SK-N-SH (cell line): ENCODE data around the gene KIF5B. TPM values are rescaled to one million over a fixed set of nuclear protein-coding genes. Genes with fewer than 3 reads are reported as not detected.
A peak's percentile ranks its signal among the peaks of the same experiment; 100 is the strongest.

Experiments used
- CTCF ChIA-PET: fragments of 300-600, 350-600 bp; formaldehyde crosslinking; extraction: SDS; loops from one replicate; lab custom pipeline; 2021; lab: Yijun Ruan, JAX
- POLR2A ChIA-PET: fragments of 350-600 bp; sonication (Branson Sonifier 250); formaldehyde crosslinking; extraction: SDS; loops from one replicate; lab custom pipeline; 2020; ENCODE audit warnings: antibody characterized with exemption, inconsistent platforms; lab: Yijun Ruan, JAX
- DNase-seq: peaks from one replicate; pipeline ENCODE4 v3.0.0; 2012
- H2AFZ ChIP-seq: fragments of 200-600 bp; sonication (generic); 2 replicates; pipeline ENCODE4 v1.8.1; 2016; ENCODE audit warnings: antibody characterized with exemption, mild to moderate bottlenecking, low read depth
- H3F3A ChIP-seq: fragments of 200-600 bp; sonication (generic); replicated peaks from 2 replicates; pipeline ENCODE3; 2016; ENCODE audit warnings: antibody characterized with exemption, mild to moderate bottlenecking; ENCODE audit not compliant: insufficient read depth
- H3K27ac ChIP-seq, 2 experiments: fragments of 200-500 bp in 1 of 2; fragments of 200-600 bp in 1 of 2; sonication (Bioruptor generic) in 1 of 2; sonication (generic), shearing (Covaris generic) in 1 of 2; 2 replicates each; pipeline versions ENCODE4 v1.5.1 to v1.6.1; 2014 to 2016; ENCODE audit warnings: low read depth in 2 of 2, inconsistent platforms in 1 of 2, low read length in 1 of 2, mild to moderate bottlenecking in 1 of 2, mixed read lengths in 1 of 2
- H3K27me3 ChIP-seq: fragments of 200-600 bp; sonication (generic), shearing (Covaris generic); 2 replicates; pipeline ENCODE4 v1.6.1; 2016; ENCODE audit warnings: mixed run types; ENCODE audit not compliant: insufficient read depth
- H3K36me3 ChIP-seq, 2 experiments: fragments of 200-500 bp in 1 of 2; fragments of 200-600 bp in 1 of 2; sonication (Bioruptor generic) in 1 of 2; sonication (generic) in 1 of 2; replicated peaks in 1 of 2; 2 replicates each; pipeline versions ENCODE3 to v1.5.1; 2014 to 2016; ENCODE audit warnings: low read length in 1 of 2, mild to moderate bottlenecking in 1 of 2; ENCODE audit not compliant: insufficient read depth in 2 of 2, control insufficient read depth in 1 of 2
- H3K4me1 ChIP-seq, 2 experiments: fragments of 200-500 bp in 1 of 2; fragments of 200-600 bp in 1 of 2; sonication (Bioruptor generic) in 1 of 2; sonication (generic), shearing (Covaris generic) in 1 of 2; 2 replicates each; pipeline versions ENCODE4 v1.5.1 to v1.6.1; 2014 to 2016; ENCODE audit warnings: low read depth in 1 of 2, low read length in 1 of 2, mixed run types in 1 of 2; ENCODE audit not compliant: insufficient read depth in 2 of 2, control insufficient read depth in 1 of 2
- H3K4me2 ChIP-seq: fragments of 200-600 bp; sonication (generic), shearing (Covaris generic); 2 replicates; pipeline ENCODE4 v1.6.1; 2017; ENCODE audit warnings: mixed run types
- H3K4me3 ChIP-seq, 2 experiments: fragments of 200-500 bp in 1 of 2; fragments of 200-600 bp in 1 of 2; sonication (Bioruptor generic) in 1 of 2; sonication (generic), shearing (Covaris generic) in 1 of 2; 2 replicates each; pipeline versions ENCODE4 v1.5.1 to v1.8.1; 2014 to 2016; ENCODE audit warnings: low read depth in 2 of 2, inconsistent platforms in 1 of 2, low read length in 1 of 2, mild to moderate bottlenecking in 1 of 2, mixed read lengths in 1 of 2, moderate library complexity in 1 of 2
- H3K79me2 ChIP-seq: fragments of 200-600 bp; sonication (generic); 2 replicates; pipeline ENCODE4 v1.8.1; 2017; ENCODE audit warnings: mild to moderate bottlenecking; ENCODE audit not compliant: insufficient read depth
- H3K9ac ChIP-seq: fragments of 200-600 bp; sonication (generic); 2 replicates; pipeline ENCODE4 v1.6.1; 2017; ENCODE audit warnings: mixed run types
- H3K9me2 ChIP-seq: fragments of 200-600 bp; sonication (generic); 2 replicates; pipeline ENCODE4 v1.6.1; 2017; ENCODE audit warnings: mixed run types
- H3K9me3 ChIP-seq: fragments of 200-600 bp; sonication (generic); 2 replicates; pipeline ENCODE4 v1.6.1; 2017; ENCODE audit warnings: mixed run types, mild to moderate bottlenecking, moderate library complexity
- H4K20me1 ChIP-seq: fragments of 200-600 bp; sonication (generic); 2 replicates; pipeline ENCODE4 v1.6.1; 2017; ENCODE audit warnings: mild to moderate bottlenecking, mixed run types; ENCODE audit not compliant: insufficient read depth
- CHD2 ChIP-seq: fragments of 150-350 bp; IDR thresholded peaks from 2 replicates; pipeline ENCODE4 v1.6.1; 2018; ENCODE audit warnings: low read length; ENCODE audit not compliant: partially characterized antibody
- EP300 ChIP-seq, 2 experiments: IDR thresholded peaks; 2 replicates each; pipeline versions ENCODE4 v1.4.0 to v1.6.1; 2012; ENCODE audit warnings: borderline replicate concordance in 1 of 2, low read depth in 1 of 2, low read length in 1 of 2
- EZH2phosphoT487 ChIP-seq: fragments of 200-600 bp; sonication (generic); IDR thresholded peaks from 2 replicates; pipeline ENCODE4 v1.6.1; 2017; ENCODE audit warnings: low read depth, mixed run types, mild to moderate bottlenecking, antibody characterized with exemption, moderate library complexity, borderline replicate concordance
- FOXM1 ChIP-seq: IDR thresholded peaks from 2 replicates; pipeline ENCODE4 v1.4.0; 2012; ENCODE audit warnings: low read depth, mild to moderate bottlenecking
- GATA2 ChIP-seq: sonication (generic); formaldehyde crosslinking; IDR thresholded peaks from 2 replicates; pipeline ENCODE4 v1.5.0; 2020; ENCODE audit warnings: mild to moderate bottlenecking, missing genetic modification reagents
- IRF3 ChIP-seq: fragments of 150-350 bp; IDR thresholded peaks from 2 replicates; pipeline ENCODE4 v1.6.1; 2016; ENCODE audit warnings: mild to moderate bottlenecking, low read depth, low read length
- JUND ChIP-seq: IDR thresholded peaks from 2 replicates; pipeline ENCODE4 v1.4.0; 2012
- MXI1 ChIP-seq: IDR thresholded peaks from 2 replicates; pipeline ENCODE4 v1.6.1; 2012; ENCODE audit warnings: mild to moderate bottlenecking, low read depth, low read length, improper control_type of control experiment
- NFIC ChIP-seq: IDR thresholded peaks from 2 replicates; pipeline ENCODE4 v1.4.0; 2012; ENCODE audit warnings: borderline replicate concordance
- NRF1 ChIP-seq: IDR thresholded peaks from 2 replicates; pipeline ENCODE4 v1.6.1; 2012; ENCODE audit warnings: low read depth, mild to moderate bottlenecking, low read length
- PBX3 ChIP-seq: IDR thresholded peaks from 2 replicates; pipeline ENCODE4; 2012
- POLR2AphosphoS5 ChIP-seq: IDR thresholded peaks from 2 replicates; pipeline ENCODE4 v1.6.1; 2012; ENCODE audit warnings: low read depth, low read length
- RCOR1 ChIP-seq: fragments of 150-350 bp; IDR thresholded peaks from 2 replicates; pipeline ENCODE4 v1.6.1; 2017; ENCODE audit warnings: antibody characterized with exemption, low read length
- RFX5 ChIP-seq: IDR thresholded peaks from 2 replicates; pipeline ENCODE4 v1.6.1; 2012; ENCODE audit warnings: mild to moderate bottlenecking, improper control_type of control experiment, low read length
- RXRA ChIP-seq: IDR thresholded peaks from 2 replicates; pipeline ENCODE4 v1.4.0; 2012; ENCODE audit warnings: low read depth, mild to moderate bottlenecking, borderline replicate concordance
- SIN3A ChIP-seq: IDR thresholded peaks from 2 replicates; pipeline ENCODE4 v1.6.1; 2012; ENCODE audit warnings: low read depth, mild to moderate bottlenecking, low read length, moderate library complexity, borderline replicate concordance
- SMC3 ChIP-seq: IDR thresholded peaks from 2 replicates; pipeline ENCODE4 v1.6.1; 2012; ENCODE audit warnings: low read depth, low read length, improper control_type of control experiment
- TAF1 ChIP-seq: IDR thresholded peaks from 2 replicates; pipeline ENCODE4 v1.6.1; 2012; ENCODE audit warnings: low read depth, mild to moderate bottlenecking, low read length, moderate library complexity, borderline replicate concordance
- TCF12 ChIP-seq: IDR thresholded peaks from 2 replicates; pipeline ENCODE4 v1.4.0; 2012
- TEAD4 ChIP-seq: IDR thresholded peaks from 2 replicates; pipeline ENCODE4 v1.4.0; 2012; ENCODE audit warnings: mild to moderate bottlenecking, borderline replicate concordance; ENCODE audit not compliant: insufficient read depth
- WGBS: methylation state at CpG from one replicate; pipeline ENCODE4 v1.1.6; 2017; ENCODE audit warnings: low lambda C conversion rate; 5-methylcytosine and 5-hydroxymethylcytosine counted together
- polyA plus RNA-seq, 3 experiments: library from polyadenylated mRNA; depleted of rRNA; stranded (reverse); fragments of >200 nt; gene quantifications; 2 replicates each; pipeline ENCODE4 v1.2.3, GENCODE V29; 2012
- TF ChIP-seq, protein P1 (sequence below): IDR thresholded peaks from 2 replicates; pipeline ENCODE4 v1.4.0; 2012; ENCODE audit warnings: low read depth, borderline replicate concordance
- TF ChIP-seq, protein P2 (sequence below): IDR thresholded peaks from 2 replicates; pipeline ENCODE4 v1.4.0; 2012; ENCODE audit warnings: low read depth, borderline replicate concordance
- TF ChIP-seq, protein P3 (sequence below): fragments of 200-600 bp; sonication (generic); IDR thresholded peaks from 2 replicates; pipeline ENCODE4 v1.6.1; 2017; ENCODE audit warnings: antibody characterized with exemption, mild to moderate bottlenecking, moderate library complexity
- TF ChIP-seq, protein P4 (sequence below): IDR thresholded peaks from 2 replicates; pipeline ENCODE4 v1.4.0; 2012; ENCODE audit warnings: low read depth

Gene KIF5B
- 15.7 and 18.2 TPM in 2 replicates for polyA plus RNA-seq (2012; rRNA removed)
- 26.0 and 34.5 TPM in 2 replicates for polyA plus RNA-seq (2012; cell fraction: cytosol; rRNA removed)
- polyA plus RNA-seq (2012; cell fraction: nucleus; rRNA removed), result 8.1 and 17.2 TPM in 2 replicates

DNA sequence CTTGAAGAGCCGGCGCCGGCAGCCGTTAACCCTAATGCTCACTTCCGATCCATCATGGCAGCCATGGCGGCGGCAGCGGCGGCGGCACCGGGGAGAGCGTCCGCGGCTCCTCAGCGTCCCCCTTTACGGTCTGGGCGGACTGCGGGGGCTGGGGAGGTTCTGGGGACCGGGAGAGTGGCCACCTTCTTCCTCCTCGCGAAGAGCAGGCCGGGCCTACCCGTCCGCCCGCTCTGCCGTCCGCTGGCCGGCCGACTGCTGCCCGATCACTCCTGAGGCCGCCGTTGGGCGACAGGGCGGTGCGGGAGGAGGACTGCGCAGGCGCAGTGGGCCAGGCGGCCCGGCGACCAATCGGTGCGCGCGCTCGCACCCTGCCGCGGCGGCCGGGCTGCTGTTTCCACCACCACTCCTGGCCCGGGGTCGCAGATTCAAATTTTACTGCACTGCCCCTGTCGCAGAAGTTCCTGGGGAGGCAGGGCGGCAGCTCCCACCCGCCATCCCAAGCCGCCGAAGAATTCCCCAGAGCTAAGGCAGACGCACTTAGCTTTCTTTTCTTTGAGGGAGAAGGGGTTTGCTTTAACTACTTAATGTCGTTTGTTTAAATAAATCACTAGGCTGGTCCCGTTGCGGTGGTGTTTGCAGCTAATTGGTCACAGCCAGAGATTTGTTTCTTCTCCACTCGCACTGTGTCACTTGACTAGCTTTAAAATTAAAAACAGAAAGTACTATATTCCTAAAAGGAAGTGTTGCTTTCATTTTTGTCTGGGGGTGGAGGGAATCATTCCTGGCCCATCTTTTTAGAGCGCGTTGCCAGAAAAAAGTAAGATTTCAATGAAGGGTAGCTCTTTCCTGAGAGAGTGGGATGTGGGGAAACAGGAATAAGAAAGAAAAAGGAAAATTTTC lies at the start of gene KIF5B:
Gene KIF5B (minus strand): TSS at position 290 of the 900 bp plus-strand sequence. CDS start 452 bp downstream, outside the sequence.
- 9% methylated on average over 23 of the region's 63 CpGs for WGBS
- DNase-seq, result peak; percentile 98
- H3K9me3 ChIP-seq, result no peaks in the 10 kb centered on the region
- TF ChIP-seq EZH2phosphoT487 (no peak), RFX5 (peak; percentile 64; the same call in 1 of the 2 replicates), TCF12 (no peak), SMC3 (no peak), RXRA (no peak), POLR2AphosphoS5 (peak; percentile 98), FOXM1 (0 out of 2 replicates have a peak, but pooled peaks have one; percentile 20), EP300 (IDR thresholded peaks at IDR 0.05; ENCODE audit: borderline replicate concordance in 1 of 2, low read depth in 1 of 2, low read length in 1 of 2) (peak in 1 of 2 experiments; percentile 42; a peak in 1 of 4 replicates), NFIC (no peak), TEAD4 (no peak), JUND (no peak), TAF1 (peak; percentile 86), CHD2 (peak; percentile 20), NRF1 (peak; percentile 78), SIN3A (peak; percentile 19; the same call in 1 of the 2 replicates), RCOR1 (no peak), PBX3 (0 out of 2 replicates have a peak, but pooled peaks have one; percentile 9), GATA2 (CRISPR knock-in tag) (no peak), MXI1 (peak; percentile 70; the same call in 1 of the 2 replicates), IRF3 (no peak)
- TF ChIP-seq, protein P1, sequence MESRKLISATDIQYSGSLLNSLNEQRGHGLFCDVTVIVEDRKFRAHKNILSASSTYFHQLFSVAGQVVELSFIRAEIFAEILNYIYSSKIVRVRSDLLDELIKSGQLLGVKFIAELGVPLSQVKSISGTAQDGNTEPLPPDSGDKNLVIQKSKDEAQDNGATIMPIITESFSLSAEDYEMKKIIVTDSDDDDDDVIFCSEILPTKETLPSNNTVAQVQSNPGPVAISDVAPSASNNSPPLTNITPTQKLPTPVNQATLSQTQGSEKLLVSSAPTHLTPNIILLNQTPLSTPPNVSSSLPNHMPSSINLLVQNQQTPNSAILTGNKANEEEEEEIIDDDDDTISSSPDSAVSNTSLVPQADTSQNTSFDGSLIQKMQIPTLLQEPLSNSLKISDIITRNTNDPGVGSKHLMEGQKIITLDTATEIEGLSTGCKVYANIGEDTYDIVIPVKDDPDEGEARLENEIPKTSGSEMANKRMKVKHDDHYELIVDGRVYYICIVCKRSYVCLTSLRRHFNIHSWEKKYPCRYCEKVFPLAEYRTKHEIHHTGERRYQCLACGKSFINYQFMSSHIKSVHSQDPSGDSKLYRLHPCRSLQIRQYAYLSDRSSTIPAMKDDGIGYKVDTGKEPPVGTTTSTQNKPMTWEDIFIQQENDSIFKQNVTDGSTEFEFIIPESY, result no peak
- TF ChIP-seq, protein P2, sequence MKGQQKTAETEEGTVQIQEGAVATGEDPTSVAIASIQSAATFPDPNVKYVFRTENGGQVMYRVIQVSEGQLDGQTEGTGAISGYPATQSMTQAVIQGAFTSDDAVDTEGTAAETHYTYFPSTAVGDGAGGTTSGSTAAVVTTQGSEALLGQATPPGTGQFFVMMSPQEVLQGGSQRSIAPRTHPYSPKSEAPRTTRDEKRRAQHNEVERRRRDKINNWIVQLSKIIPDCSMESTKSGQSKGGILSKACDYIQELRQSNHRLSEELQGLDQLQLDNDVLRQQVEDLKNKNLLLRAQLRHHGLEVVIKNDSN, result no peak
- TF ChIP-seq, protein P3, sequence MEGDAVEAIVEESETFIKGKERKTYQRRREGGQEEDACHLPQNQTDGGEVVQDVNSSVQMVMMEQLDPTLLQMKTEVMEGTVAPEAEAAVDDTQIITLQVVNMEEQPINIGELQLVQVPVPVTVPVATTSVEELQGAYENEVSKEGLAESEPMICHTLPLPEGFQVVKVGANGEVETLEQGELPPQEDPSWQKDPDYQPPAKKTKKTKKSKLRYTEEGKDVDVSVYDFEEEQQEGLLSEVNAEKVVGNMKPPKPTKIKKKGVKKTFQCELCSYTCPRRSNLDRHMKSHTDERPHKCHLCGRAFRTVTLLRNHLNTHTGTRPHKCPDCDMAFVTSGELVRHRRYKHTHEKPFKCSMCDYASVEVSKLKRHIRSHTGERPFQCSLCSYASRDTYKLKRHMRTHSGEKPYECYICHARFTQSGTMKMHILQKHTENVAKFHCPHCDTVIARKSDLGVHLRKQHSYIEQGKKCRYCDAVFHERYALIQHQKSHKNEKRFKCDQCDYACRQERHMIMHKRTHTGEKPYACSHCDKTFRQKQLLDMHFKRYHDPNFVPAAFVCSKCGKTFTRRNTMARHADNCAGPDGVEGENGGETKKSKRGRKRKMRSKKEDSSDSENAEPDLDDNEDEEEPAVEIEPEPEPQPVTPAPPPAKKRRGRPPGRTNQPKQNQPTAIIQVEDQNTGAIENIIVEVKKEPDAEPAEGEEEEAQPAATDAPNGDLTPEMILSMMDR, result no peak
- TF ChIP-seq, protein P4, sequence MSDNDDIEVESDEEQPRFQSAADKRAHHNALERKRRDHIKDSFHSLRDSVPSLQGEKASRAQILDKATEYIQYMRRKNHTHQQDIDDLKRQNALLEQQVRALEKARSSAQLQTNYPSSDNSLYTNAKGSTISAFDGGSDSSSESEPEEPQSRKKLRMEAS, result peak; percentile 19; the same call in 1 of the 2 replicates

More for the DNA sequence above, at the start of gene KIF5B:
- CTCF ChIA-PET, result no interaction called here
- H3K27ac ChIP-seq, result peak within 1 kb of the TSS; percentile 88 to 95
- no peaks in the 10 kb centered on the region for H3K9me2 ChIP-seq
- H3K27me3 ChIP-seq, result no peaks in the 10 kb centered on the region
- H3F3A ChIP-seq, result no peaks in the 10 kb centered on the region
- peak within 1 kb of the TSS; percentile 91 for H3K9ac ChIP-seq
- peak within 1 kb of the TSS; percentile 78 for H2AFZ ChIP-seq
- peak within 1 kb of the TSS; percentile 89 to 94 for H3K4me3 ChIP-seq
- POLR2A ChIA-PET, result no interaction called here
- peak within 1 kb of the TSS; percentile 79 for H3K4me2 ChIP-seq
- H4K20me1 ChIP-seq, result peaks cover 40% of the 10 kb centered on the region
- peaks cover 9 to 25% of the 10 kb centered on the region in 2 experiments; a peak in 3 of 4 replicates for H3K4me1 ChIP-seq
- peaks cover 49% of the 10 kb centered on the region for H3K79me2 ChIP-seq
- H3K36me3 ChIP-seq, result peaks cover 3 to 13% of the 10 kb centered on the region in 2 experiments
